Liver (tissue), 9 donors: ENCODE data around the gene EHMT1. TPM values are rescaled to one million over a fixed set of nuclear protein-coding genes. Genes with fewer than 3 reads are reported as not detected.

Source experiments
- DNase-seq: peaks from one replicate; pipeline ENCODE4 v3.0.0-alpha.2; 2017; ENCODE audit warnings: low spot score
- H3K27ac ChIP-seq, 2 donors: one replicate each; pipeline ENCODE4 v1.7.0; 2013; ENCODE audit warnings: inconsistent platforms in 2 of 2, low read length in 2 of 2, control low read depth in 1 of 2, low read depth in 1 of 2, mild to moderate bottlenecking in 1 of 2
- H3K27me3 ChIP-seq, 4 donors: one replicate each; pipeline versions ENCODE4 v1.6.1 to v1.7.0; 2013; ENCODE audit warnings: low read length in 3 of 4, inconsistent platforms in 1 of 4, mild to moderate bottlenecking in 1 of 4, moderate library complexity in 1 of 4; ENCODE audit not compliant: control insufficient read depth in 4 of 4, insufficient read depth in 4 of 4
- H3K36me3 ChIP-seq, 4 donors: one replicate each; pipeline versions ENCODE4 v1.6.1 to v1.7.0; 2013; ENCODE audit warnings: low read length in 3 of 4, mild to moderate bottlenecking in 3 of 4, low read depth in 1 of 4, moderate library complexity in 1 of 4; ENCODE audit not compliant: control insufficient read depth in 4 of 4, insufficient read depth in 3 of 4
- H3K4me1 ChIP-seq, 4 donors: one replicate each; pipeline versions ENCODE4 v1.6.1 to v1.7.0; 2013; ENCODE audit warnings: low read length in 3 of 4, mild to moderate bottlenecking in 3 of 4, moderate library complexity in 1 of 4; ENCODE audit not compliant: control insufficient read depth in 4 of 4, insufficient read depth in 4 of 4
- H3K4me3 ChIP-seq, 3 donors: one replicate each; pipeline versions ENCODE4 v1.6.1 to v1.7.0; 2013; ENCODE audit warnings: low read length in 3 of 3, control low read depth in 1 of 3, low read depth in 1 of 3, mild to moderate bottlenecking in 1 of 3
- H3K9ac ChIP-seq, 2 donors: one replicate each; pipeline ENCODE4 v1.7.0; 2013; ENCODE audit warnings: low read length in 2 of 2, mild to moderate bottlenecking in 2 of 2, moderate library complexity in 2 of 2, control low read depth in 1 of 2, low read depth in 1 of 2
- H3K9me3 ChIP-seq, 4 donors: one replicate each; pipeline versions ENCODE4 v1.6.1 to v1.7.0; 2013; ENCODE audit warnings: low read length in 3 of 4; ENCODE audit not compliant: control insufficient read depth in 4 of 4
- EGR1 ChIP-seq, 2 donors: IDR thresholded peaks; 2 replicates each; pipeline ENCODE4 v1.6.1; 2016 to 2018; ENCODE audit warnings: antibody characterized with exemption in 2 of 2, low read depth in 2 of 2
- FOXA1 ChIP-seq: IDR thresholded peaks from 2 replicates; pipeline ENCODE4 v1.6.1; 2016; ENCODE audit warnings: antibody characterized with exemption
- FOXA2 ChIP-seq: IDR thresholded peaks from 2 replicates; pipeline ENCODE4 v1.6.1; 2016; ENCODE audit warnings: antibody characterized with exemption
- GABPA ChIP-seq, 2 donors: IDR thresholded peaks in 1 of 2; conservative IDR thresholded peaks in 1 of 2; 2 replicates each; pipeline ENCODE4 v1.6.1; 2016; ENCODE audit warnings: antibody characterized with exemption in 2 of 2, mild to moderate bottlenecking in 1 of 2, moderate library complexity in 1 of 2
- HNF4A ChIP-seq, 2 donors: conservative IDR thresholded peaks; 2 replicates each; pipeline ENCODE4 v1.6.1; 2016; ENCODE audit warnings: antibody characterized with exemption in 2 of 2, mild to moderate bottlenecking in 2 of 2
- HNF4G ChIP-seq: IDR thresholded peaks from 2 replicates; pipeline ENCODE4 v1.6.1; 2016; ENCODE audit warnings: antibody characterized with exemption
- JUND ChIP-seq, 2 donors: IDR thresholded peaks; 2 replicates each; pipeline ENCODE4 v1.6.1; 2016; ENCODE audit warnings: antibody characterized with exemption in 2 of 2
- NR2F2 ChIP-seq: IDR thresholded peaks from 2 replicates; pipeline ENCODE4 v1.6.1; 2016; ENCODE audit warnings: antibody characterized with exemption
- RAD21 ChIP-seq, 2 donors: IDR thresholded peaks; 2 replicates each; pipeline ENCODE4 v1.6.1; 2016; ENCODE audit warnings: antibody characterized with exemption in 2 of 2, mild to moderate bottlenecking in 2 of 2
- RXRA ChIP-seq, 2 donors: IDR thresholded peaks; 2 replicates each; pipeline ENCODE4 v1.6.1; 2017 to 2018; ENCODE audit warnings: antibody characterized with exemption in 2 of 2, mild to moderate bottlenecking in 1 of 2
- SP1 ChIP-seq: IDR thresholded peaks from 2 replicates; pipeline ENCODE4 v1.6.1; 2018; ENCODE audit warnings: antibody characterized with exemption, mild to moderate bottlenecking
- TAF1 ChIP-seq: conservative IDR thresholded peaks from 2 replicates; pipeline ENCODE4 v1.6.1; 2016; ENCODE audit warnings: antibody characterized with exemption, mild to moderate bottlenecking
- YY1 ChIP-seq: IDR thresholded peaks from 2 replicates; pipeline ENCODE4 v1.6.1; 2016; ENCODE audit warnings: antibody characterized with exemption, mild to moderate bottlenecking
- WGBS: extraction: QIAGEN DNeasy Blood & Tissue Kit; methylation state at CpG from one replicate; pipeline ENCODE4 v1.1.7; 2013; 5-methylcytosine and 5-hydroxymethylcytosine counted together
- polyA plus RNA-seq, 2 donors: library from polyadenylated mRNA; stranded (reverse) in 1 of 2; unstranded in 1 of 2; fragments of 200-250 nt in 1 of 2; fragments of >200 nt in 1 of 2; fragmentation: Nextera tagmentation in 1 of 2; extraction: Ambion mirVana in 1 of 2; gene quantifications; one replicate each; pipeline versions ENCODE4 v1.2.1 to v1.2.3, GENCODE V29; 2013 to 2015
- total RNA-seq, 2 donors: library from RNA; depleted of rRNA; stranded (reverse); fragments of >200 nt; gene quantifications; one replicate each; pipeline ENCODE4 v1.2.3, GENCODE V29; 2014
- TF ChIP-seq, protein P1 (sequence below): fragments of 150-350 bp; IDR thresholded peaks from 2 replicates; pipeline ENCODE4 v1.5.1; 2017; ENCODE audit warnings: improper control_type of control experiment, low read depth, low read length; ENCODE audit not compliant: missing input control
- TF ChIP-seq, protein P2 (sequence below): IDR thresholded peaks from 2 replicates; pipeline ENCODE4 v1.6.1; 2016; ENCODE audit warnings: antibody characterized with exemption
- TF ChIP-seq, protein P3 (sequence below): IDR thresholded peaks from 2 replicates; pipeline ENCODE4 v1.6.1; 2016; ENCODE audit warnings: antibody characterized with exemption, mild to moderate bottlenecking
- TF ChIP-seq, protein P4 (sequence below): IDR thresholded peaks from 2 replicates; pipeline ENCODE4 v1.6.1; 2016; ENCODE audit warnings: antibody characterized with exemption
- TF ChIP-seq, protein P5 (sequence below): IDR thresholded peaks from 2 replicates; pipeline ENCODE4 v1.6.1; 2016; ENCODE audit warnings: antibody characterized with exemption
- donor health status: healthy.
- donor health status: healthy.
- donor health status: healthy.
- donor health status: healthy.
- donor health status: healthy.

EHMT1 gene
- total and polyA plus RNA-seq, 4 donors: 16.1 to 48.2 (median 27.3) TPM

DNA sequence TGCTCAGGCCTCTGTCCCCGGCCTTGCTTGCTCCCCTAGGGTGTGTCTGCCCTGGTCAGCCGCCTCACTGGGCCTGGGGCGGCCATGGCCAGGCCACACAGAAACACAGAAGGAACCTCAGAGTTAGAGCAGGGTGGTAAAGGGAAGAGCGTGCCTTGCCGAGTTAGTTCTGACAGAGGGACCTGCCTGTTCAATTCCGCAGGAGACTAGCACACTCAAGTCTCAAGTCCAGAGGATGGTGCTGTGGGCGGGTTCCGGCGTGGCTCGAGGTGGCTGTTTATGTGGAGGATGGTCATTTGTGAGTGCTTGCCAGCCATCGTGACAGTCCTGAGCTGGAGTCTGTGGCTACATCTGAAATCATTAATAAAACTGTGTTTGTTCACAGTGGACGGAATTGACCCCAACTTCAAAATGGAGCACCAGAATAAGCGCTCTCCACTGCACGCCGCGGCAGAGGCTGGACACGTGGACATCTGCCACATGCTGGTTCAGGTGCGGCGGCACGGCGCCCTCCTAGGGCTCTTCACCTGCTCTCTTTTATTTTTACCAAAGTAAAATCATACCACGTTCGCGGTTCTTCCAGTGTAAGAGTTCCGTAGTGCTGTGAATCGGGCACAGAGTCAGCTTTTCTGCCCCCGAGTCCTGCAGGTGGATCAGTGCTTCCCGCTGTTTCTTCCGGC lies 163.2 kb downstream of the EHMT1 start:
- H3K9me3 ChIP-seq: no peaks in the 10 kb centered on the region
- H3K9ac ChIP-seq: no peak overlapping the region
- H3K36me3 ChIP-seq: peaks cover 17 to 74% (median 52%) of the 10 kb centered on the region in 4 donors
- no peak for DNase-seq
- no peaks in the 10 kb centered on the region for H3K4me1 ChIP-seq
- WGBS: 97% methylated on average over 29 of the region's 29 CpGs
- H3K27me3 ChIP-seq: no peaks in the 10 kb centered on the region
- TF ChIP-seq, protein P1, sequence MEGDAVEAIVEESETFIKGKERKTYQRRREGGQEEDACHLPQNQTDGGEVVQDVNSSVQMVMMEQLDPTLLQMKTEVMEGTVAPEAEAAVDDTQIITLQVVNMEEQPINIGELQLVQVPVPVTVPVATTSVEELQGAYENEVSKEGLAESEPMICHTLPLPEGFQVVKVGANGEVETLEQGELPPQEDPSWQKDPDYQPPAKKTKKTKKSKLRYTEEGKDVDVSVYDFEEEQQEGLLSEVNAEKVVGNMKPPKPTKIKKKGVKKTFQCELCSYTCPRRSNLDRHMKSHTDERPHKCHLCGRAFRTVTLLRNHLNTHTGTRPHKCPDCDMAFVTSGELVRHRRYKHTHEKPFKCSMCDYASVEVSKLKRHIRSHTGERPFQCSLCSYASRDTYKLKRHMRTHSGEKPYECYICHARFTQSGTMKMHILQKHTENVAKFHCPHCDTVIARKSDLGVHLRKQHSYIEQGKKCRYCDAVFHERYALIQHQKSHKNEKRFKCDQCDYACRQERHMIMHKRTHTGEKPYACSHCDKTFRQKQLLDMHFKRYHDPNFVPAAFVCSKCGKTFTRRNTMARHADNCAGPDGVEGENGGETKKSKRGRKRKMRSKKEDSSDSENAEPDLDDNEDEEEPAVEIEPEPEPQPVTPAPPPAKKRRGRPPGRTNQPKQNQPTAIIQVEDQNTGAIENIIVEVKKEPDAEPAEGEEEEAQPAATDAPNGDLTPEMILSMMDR: no peak
- TF ChIP-seq RXRA (IDR thresholded peaks at IDR 0.05) (no peak), RAD21 (IDR thresholded peaks at IDR 0.05) (no peak), FOXA1 (no peak), HNF4A (conservative IDR thresholded peaks at IDR 0.05) (no peak), NR2F2 (no peak)
- no peak overlapping the region for H3K27ac ChIP-seq
- no peak overlapping the region for H3K4me3 ChIP-seq

DNA sequence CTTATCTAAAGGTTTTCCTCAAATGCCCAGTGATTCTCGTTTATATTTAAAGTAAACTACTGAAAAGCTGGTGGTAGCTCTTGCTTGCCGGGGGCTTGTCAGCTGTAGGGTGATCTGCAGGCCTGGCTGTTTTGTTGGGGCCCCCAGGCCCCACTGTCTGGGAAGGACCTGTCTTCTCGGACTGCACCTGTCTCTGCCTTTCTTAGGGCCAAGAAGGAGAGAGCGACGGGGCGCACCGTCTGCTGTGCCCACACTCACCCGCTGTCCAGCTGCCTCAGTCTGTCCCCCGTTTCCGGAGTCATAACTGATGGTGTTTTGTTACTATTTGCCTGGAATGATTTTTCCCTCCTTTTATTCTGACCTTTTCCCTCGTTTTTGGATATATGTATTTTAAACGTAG lies 164.7 kb downstream of the EHMT1 start:
- Histone ChIP-seq H3K9me3 (no peaks in the 10 kb centered on the region), H3K9ac (no peak overlapping the region), H3K4me3 (no peak overlapping the region), H3K27me3 (no peaks in the 10 kb centered on the region), H3K4me1 (no peaks in the 10 kb centered on the region), H3K36me3 (peaks cover 13 to 63% (median 40%) of the 10 kb centered on the region in 4 donors), H3K27ac (no peak overlapping the region)
- WGBS: 94% methylated on average over 12 of the region's 12 CpGs
- no peak for DNase-seq
- TF ChIP-seq, protein P2, sequence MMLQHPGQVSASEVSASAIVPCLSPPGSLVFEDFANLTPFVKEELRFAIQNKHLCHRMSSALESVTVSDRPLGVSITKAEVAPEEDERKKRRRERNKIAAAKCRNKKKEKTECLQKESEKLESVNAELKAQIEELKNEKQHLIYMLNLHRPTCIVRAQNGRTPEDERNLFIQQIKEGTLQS: no peak
- TF ChIP-seq FOXA2 (no peak), YY1 (no peak), SP1 (no peak), HNF4G (no peak), HNF4A (conservative IDR thresholded peaks at IDR 0.05) (no peak), RAD21 (IDR thresholded peaks at IDR 0.05) (no peak), JUND (IDR thresholded peaks at IDR 0.05) (no peak), EGR1 (IDR thresholded peaks at IDR 0.05; ENCODE audit: low read depth in 2 of 2) (no peak), NR2F2 (no peak), RXRA (IDR thresholded peaks at IDR 0.05) (no peak), GABPA (IDR thresholded peaks at IDR 0.05 in 1 of 2, conservative IDR thresholded peaks at IDR 0.05 in 1 of 2) (no peak), FOXA1 (no peak), TAF1 (no peak)
- TF ChIP-seq, protein P3, sequence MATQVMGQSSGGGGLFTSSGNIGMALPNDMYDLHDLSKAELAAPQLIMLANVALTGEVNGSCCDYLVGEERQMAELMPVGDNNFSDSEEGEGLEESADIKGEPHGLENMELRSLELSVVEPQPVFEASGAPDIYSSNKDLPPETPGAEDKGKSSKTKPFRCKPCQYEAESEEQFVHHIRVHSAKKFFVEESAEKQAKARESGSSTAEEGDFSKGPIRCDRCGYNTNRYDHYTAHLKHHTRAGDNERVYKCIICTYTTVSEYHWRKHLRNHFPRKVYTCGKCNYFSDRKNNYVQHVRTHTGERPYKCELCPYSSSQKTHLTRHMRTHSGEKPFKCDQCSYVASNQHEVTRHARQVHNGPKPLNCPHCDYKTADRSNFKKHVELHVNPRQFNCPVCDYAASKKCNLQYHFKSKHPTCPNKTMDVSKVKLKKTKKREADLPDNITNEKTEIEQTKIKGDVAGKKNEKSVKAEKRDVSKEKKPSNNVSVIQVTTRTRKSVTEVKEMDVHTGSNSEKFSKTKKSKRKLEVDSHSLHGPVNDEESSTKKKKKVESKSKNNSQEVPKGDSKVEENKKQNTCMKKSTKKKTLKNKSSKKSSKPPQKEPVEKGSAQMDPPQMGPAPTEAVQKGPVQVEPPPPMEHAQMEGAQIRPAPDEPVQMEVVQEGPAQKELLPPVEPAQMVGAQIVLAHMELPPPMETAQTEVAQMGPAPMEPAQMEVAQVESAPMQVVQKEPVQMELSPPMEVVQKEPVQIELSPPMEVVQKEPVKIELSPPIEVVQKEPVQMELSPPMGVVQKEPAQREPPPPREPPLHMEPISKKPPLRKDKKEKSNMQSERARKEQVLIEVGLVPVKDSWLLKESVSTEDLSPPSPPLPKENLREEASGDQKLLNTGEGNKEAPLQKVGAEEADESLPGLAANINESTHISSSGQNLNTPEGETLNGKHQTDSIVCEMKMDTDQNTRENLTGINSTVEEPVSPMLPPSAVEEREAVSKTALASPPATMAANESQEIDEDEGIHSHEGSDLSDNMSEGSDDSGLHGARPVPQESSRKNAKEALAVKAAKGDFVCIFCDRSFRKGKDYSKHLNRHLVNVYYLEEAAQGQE: no peak
- TF ChIP-seq, protein P4, sequence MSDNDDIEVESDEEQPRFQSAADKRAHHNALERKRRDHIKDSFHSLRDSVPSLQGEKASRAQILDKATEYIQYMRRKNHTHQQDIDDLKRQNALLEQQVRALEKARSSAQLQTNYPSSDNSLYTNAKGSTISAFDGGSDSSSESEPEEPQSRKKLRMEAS: no peak
- TF ChIP-seq, protein P1: no peak
- TF ChIP-seq, protein P5, sequence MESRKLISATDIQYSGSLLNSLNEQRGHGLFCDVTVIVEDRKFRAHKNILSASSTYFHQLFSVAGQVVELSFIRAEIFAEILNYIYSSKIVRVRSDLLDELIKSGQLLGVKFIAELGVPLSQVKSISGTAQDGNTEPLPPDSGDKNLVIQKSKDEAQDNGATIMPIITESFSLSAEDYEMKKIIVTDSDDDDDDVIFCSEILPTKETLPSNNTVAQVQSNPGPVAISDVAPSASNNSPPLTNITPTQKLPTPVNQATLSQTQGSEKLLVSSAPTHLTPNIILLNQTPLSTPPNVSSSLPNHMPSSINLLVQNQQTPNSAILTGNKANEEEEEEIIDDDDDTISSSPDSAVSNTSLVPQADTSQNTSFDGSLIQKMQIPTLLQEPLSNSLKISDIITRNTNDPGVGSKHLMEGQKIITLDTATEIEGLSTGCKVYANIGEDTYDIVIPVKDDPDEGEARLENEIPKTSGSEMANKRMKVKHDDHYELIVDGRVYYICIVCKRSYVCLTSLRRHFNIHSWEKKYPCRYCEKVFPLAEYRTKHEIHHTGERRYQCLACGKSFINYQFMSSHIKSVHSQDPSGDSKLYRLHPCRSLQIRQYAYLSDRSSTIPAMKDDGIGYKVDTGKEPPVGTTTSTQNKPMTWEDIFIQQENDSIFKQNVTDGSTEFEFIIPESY: no peak
